IPS-15b (cell line): ENCODE results near the gene DDX41.

Experiments
- H3K27me3 ChIP-seq: one replicate; pipeline ENCODE4 v1.6.1; 2013; ENCODE audit warnings: low read length; ENCODE audit not compliant: control insufficient read depth, insufficient read depth
- H3K36me3 ChIP-seq: one replicate; pipeline ENCODE4 v1.6.1; 2013; ENCODE audit warnings: low read length; ENCODE audit not compliant: control insufficient read depth, insufficient read depth
- H3K4me1 ChIP-seq: one replicate; pipeline ENCODE4 v1.6.1; 2013; ENCODE audit warnings: mild to moderate bottlenecking, low read length; ENCODE audit not compliant: control insufficient read depth, insufficient read depth
- H3K4me3 ChIP-seq: one replicate; pipeline ENCODE4 v1.5.1; 2013; ENCODE audit warnings: low read depth, low read length
- H3K9ac ChIP-seq: one replicate; pipeline ENCODE4 v1.6.1; 2013; ENCODE audit warnings: low read depth, mild to moderate bottlenecking, low read length
- H3K9me3 ChIP-seq: one replicate; pipeline ENCODE4 v1.6.1; 2013; ENCODE audit warnings: mild to moderate bottlenecking, low read length; ENCODE audit not compliant: control insufficient read depth, insufficient read depth

DDX41 gene

GRCh38 chr5:177501874-177502678 lies 14.7 kb downstream of the DDX41 start:
- Histone ChIP-seq H3K4me1 (peaks cover 14% of the 10 kb centered on the region), H3K4me3 (no peak overlapping the region), H3K9ac (peak overlapping the region; percentile 37), H3K9me3 (no peaks in the 10 kb centered on the region), H3K27me3 (peaks cover 12% of the 10 kb centered on the region), H3K36me3 (peaks cover 6% of the 10 kb centered on the region)

- Histone ChIP-seq H3K9ac (no peak overlapping the region), H3K4me3 (no peak overlapping the region), H3K4me1 (peaks cover 16% of the 10 kb centered on the region), H3K36me3 (peaks cover 6% of the 10 kb centered on the region), H3K9me3 (no peaks in the 10 kb centered on the region), H3K27me3 (peaks cover 12% of the 10 kb centered on the region)
Observed at GRCh38 chr5:177500685-177501522, 15.9 kb downstream of the DDX41 start.

- Histone ChIP-seq H3K9ac (no peak overlapping the region), H3K27me3 (peaks cover 12% of the 10 kb centered on the region), H3K36me3 (peaks cover 10% of the 10 kb centered on the region), H3K9me3 (no peaks in the 10 kb centered on the region), H3K4me3 (no peak overlapping the region), H3K4me1 (peaks cover 24% of the 10 kb centered on the region)
Observed at GRCh38 chr5:177499842-177500241, 16.9 kb downstream of the DDX41 start.

GRCh38 chr5:177498013-177498787 lies 18.6 kb downstream of the DDX41 start:
- peaks cover 12% of the 10 kb centered on the region for H3K27me3 ChIP-seq
- H3K9me3 ChIP-seq: no peaks in the 10 kb centered on the region
- H3K9ac ChIP-seq: peak overlapping the region; percentile 54
- H3K36me3 ChIP-seq: peaks cover 4% of the 10 kb centered on the region
- H3K4me3 ChIP-seq: peak overlapping the region; percentile 57
- peaks cover 24% of the 10 kb centered on the region for H3K4me1 ChIP-seq

GRCh38 chr5:177497292-177498012 lies 19.3 kb downstream of the DDX41 start, which contains the start of gene PDLIM7:
TSS of gene PDLIM7 (minus strand) at chr5:177497604. CDS start at chr5:177496512, 1,092 bp downstream.
- H3K4me1 ChIP-seq: peaks cover 24% of the 10 kb centered on the region
- H3K9me3 ChIP-seq: no peaks in the 10 kb centered on the region
- peak within 1 kb of the TSS; percentile 70 for H3K4me3 ChIP-seq
- H3K9ac ChIP-seq: peak within 1 kb of the TSS; percentile 91
- H3K36me3 ChIP-seq: peaks cover 4% of the 10 kb centered on the region
- H3K27me3 ChIP-seq: peaks cover 12% of the 10 kb centered on the region

GRCh38 chr5:177496727-177497291 lies 20.0 kb downstream of the DDX41 start:
- peak overlapping the region; percentile 91 for H3K9ac ChIP-seq
- H3K9me3 ChIP-seq: no peaks in the 10 kb centered on the region
- peak overlapping the region; percentile 70 for H3K4me3 ChIP-seq
- peaks cover 7% of the 10 kb centered on the region for H3K36me3 ChIP-seq
- peaks cover 12% of the 10 kb centered on the region for H3K27me3 ChIP-seq
- H3K4me1 ChIP-seq: peaks cover 24% of the 10 kb centered on the region

- Histone ChIP-seq H3K9me3 (no peaks in the 10 kb centered on the region), H3K9ac (peak overlapping the region; percentile 91), H3K36me3 (peaks cover 9% of the 10 kb centered on the region), H3K4me3 (peak overlapping the region; percentile 70), H3K27me3 (peaks cover 12% of the 10 kb centered on the region), H3K4me1 (peaks cover 23% of the 10 kb centered on the region)
Observed at GRCh38 chr5:177496070-177496726, 20.6 kb downstream of the DDX41 start.

- H3K9me3 ChIP-seq: no peaks in the 10 kb centered on the region
- H3K9ac ChIP-seq: peak overlapping the region; percentile 91
- peak overlapping the region; percentile 70 for H3K4me3 ChIP-seq
- peaks cover 16% of the 10 kb centered on the region for H3K36me3 ChIP-seq
- H3K27me3 ChIP-seq: peaks cover 12% of the 10 kb centered on the region
- H3K4me1 ChIP-seq: peaks cover 19% of the 10 kb centered on the region
Observed at GRCh38 chr5:177495243-177496060, 21.3 kb downstream of the DDX41 start.

GRCh38 chr5:177494346-177495195 lies 22.2 kb downstream of the DDX41 start:
- H3K9ac ChIP-seq: peak overlapping the region; percentile 32
- peaks cover 19% of the 10 kb centered on the region for H3K4me1 ChIP-seq
- H3K4me3 ChIP-seq: peak overlapping the region; percentile 70
- H3K36me3 ChIP-seq: peaks cover 25% of the 10 kb centered on the region
- H3K9me3 ChIP-seq: no peaks in the 10 kb centered on the region
- peaks cover 12% of the 10 kb centered on the region for H3K27me3 ChIP-seq
